Frontal cortex (tissue), 4 donors: ENCODE data around the gene SLC25A47. TPM values are rescaled to one million over a fixed set of nuclear protein-coding genes. Genes with fewer than 3 reads are reported as not detected.
A peak's percentile ranks its signal among the peaks of the same experiment; 100 is the strongest.

Experiments
- DNase-seq, 2 donors: peaks; one replicate each; pipeline ENCODE4 v3.0.0; 2012; ENCODE audit warnings: low spot score in 2 of 2
- FAIRE-seq: peaks from 2 replicates; lab custom pipeline; 2012; peaks lifted over from hg19 to GRCh38; lab: Jason Lieb, UNC
- total RNA-seq: library from RNA; depleted of rRNA; stranded (reverse); fragments of >200 nt; gene quantifications from one replicate; pipeline ENCODE4 v1.2.3, GENCODE V29; 2014
- donor health status: control.
- donor health status: control.
- donor health status: control.

The SLC25A47 gene
- total RNA-seq, 1 donor from 2014 or later: not detected

- FAIRE-seq (no peak), DNase-seq (no peak)
Observed at GRCh38 chr14:100320157-100320856, 2.8 kb upstream of the SLC25A47 start.

- no peak for FAIRE-seq
Observed at GRCh38 chr14:100321473-100322137, 1.5 kb upstream of the SLC25A47 start.

GRCh38 chr14:100322138-100322957, 791 bp upstream of the SLC25A47 start:
- FAIRE-seq (no peak), DNase-seq (no peak)

More at GRCh38 chr14:100321473-100322137, 1.5 kb upstream of the SLC25A47 start:
- DNase-seq: no peak

- DNase-seq: no peak
- FAIRE-seq: no peak
Observed at GRCh38 chr14:100323942-100324307, 786 bp downstream of the SLC25A47 start.

- DNase-seq: no peak
Observed at GRCh38 chr14:100325231-100325632, 2.1 kb downstream of the SLC25A47 start.

GRCh38 chr14:100325958-100326357, 2.8 kb downstream of the SLC25A47 start:
- DNase-seq: no peak
- no peak for FAIRE-seq

More at GRCh38 chr14:100325231-100325632, 2.1 kb downstream of the SLC25A47 start:
- no peak for FAIRE-seq

GRCh38 chr14:100327128-100327527, 4.0 kb downstream of the SLC25A47 start:
- no peak for FAIRE-seq
- DNase-seq: no peak

- no peak for FAIRE-seq
- DNase-seq: no peak
Observed at GRCh38 chr14:100328495-100329163, 5.5 kb downstream of the SLC25A47 start.

GRCh38 chr14:100329233-100330006, 6.3 kb downstream of the SLC25A47 start:
- DNase-seq: no peak
- FAIRE-seq: no peak

GRCh38 chr14:100330007-100330344, 6.8 kb downstream of the SLC25A47 start:
- no peak for FAIRE-seq
- DNase-seq: no peak

GRCh38 chr14:100330388-100330931, 7.3 kb downstream of the SLC25A47 start:
- DNase-seq: no peak
- FAIRE-seq: no peak

GRCh38 chr14:100332071-100332639, 9.0 kb downstream of the SLC25A47 start:
- DNase-seq (no peak), FAIRE-seq (no peak)

GRCh38 chr14:100332797-100333196, 9.7 kb downstream of the SLC25A47 start:
- DNase-seq (no peak), FAIRE-seq (no peak)

- FAIRE-seq: no peak
Observed at GRCh38 chr14:100333311-100333710, 10.2 kb downstream of the SLC25A47 start.

GRCh38 chr14:100333827-100334226, 10.7 kb downstream of the SLC25A47 start:
- no peak for DNase-seq
- FAIRE-seq: no peak

More at GRCh38 chr14:100333311-100333710, 10.2 kb downstream of the SLC25A47 start:
- no peak for DNase-seq

GRCh38 chr14:100334904-100335303, 11.8 kb downstream of the SLC25A47 start:
- no peak for FAIRE-seq
- DNase-seq: peak in 1 of 2 donors; percentile 36

GRCh38 chr14:100336618-100337530, 13.7 kb downstream of the SLC25A47 start:
- DNase-seq: no peak

More at GRCh38 chr14:100336618-100337530, 13.7 kb downstream of the SLC25A47 start:
- no peak for FAIRE-seq
